ENCODE measurements around the gene RFNG.

RFNG gene

DNA sequence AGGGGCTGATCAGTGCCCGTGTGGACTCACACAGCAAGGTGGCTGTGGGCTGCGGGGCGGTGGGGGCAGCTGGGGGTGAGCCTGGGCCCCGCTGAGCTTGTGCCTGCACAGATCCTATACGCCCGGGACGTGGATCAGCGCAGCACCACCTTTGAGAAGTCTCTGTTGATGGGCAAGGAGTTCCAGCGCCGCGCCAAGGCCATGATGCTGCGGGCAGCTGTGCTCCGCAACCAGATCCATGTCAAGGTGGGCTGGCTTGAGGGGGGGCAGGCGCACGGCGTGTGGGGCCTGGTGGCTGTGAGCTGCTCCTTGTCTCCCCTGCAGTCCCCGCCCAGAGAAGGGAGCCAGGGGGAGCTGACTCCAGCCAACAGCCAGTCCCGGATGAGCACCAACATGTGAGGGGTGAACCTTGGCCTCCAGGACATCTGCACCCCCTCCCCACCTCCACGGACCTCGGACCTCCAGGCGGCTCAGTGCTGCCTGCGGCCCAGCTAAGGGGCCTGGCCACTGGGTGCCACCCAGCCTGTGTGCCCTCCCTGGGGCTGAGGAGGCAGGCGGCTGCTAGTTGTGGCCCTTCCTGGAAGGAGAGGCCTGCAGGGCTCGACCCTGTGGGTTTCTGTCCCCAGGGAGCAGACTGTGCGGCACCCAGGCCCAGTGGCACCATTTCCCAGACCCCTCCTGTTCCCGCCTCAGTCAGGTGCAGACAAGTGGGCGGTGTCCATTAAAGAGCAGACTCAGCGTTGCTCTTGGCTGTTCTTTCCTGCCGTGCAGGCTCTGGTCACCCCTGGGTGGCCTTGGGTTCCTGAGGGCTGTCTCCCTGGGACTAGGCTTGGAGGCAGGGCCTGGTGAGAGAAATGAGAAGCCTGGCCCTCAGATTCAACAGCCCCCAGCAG lies 5.4 kb upstream of the RFNG start:
- DNase-seq: no peak

GRCh38 chr17:82055965-82056728 lies 4.5 kb upstream of the RFNG start:
- DNase-seq: no peak

- DNase-seq: no peak
These were observed 3.7 kb upstream of the RFNG start for GRCh38 chr17:82055023-82055964.

DNA sequence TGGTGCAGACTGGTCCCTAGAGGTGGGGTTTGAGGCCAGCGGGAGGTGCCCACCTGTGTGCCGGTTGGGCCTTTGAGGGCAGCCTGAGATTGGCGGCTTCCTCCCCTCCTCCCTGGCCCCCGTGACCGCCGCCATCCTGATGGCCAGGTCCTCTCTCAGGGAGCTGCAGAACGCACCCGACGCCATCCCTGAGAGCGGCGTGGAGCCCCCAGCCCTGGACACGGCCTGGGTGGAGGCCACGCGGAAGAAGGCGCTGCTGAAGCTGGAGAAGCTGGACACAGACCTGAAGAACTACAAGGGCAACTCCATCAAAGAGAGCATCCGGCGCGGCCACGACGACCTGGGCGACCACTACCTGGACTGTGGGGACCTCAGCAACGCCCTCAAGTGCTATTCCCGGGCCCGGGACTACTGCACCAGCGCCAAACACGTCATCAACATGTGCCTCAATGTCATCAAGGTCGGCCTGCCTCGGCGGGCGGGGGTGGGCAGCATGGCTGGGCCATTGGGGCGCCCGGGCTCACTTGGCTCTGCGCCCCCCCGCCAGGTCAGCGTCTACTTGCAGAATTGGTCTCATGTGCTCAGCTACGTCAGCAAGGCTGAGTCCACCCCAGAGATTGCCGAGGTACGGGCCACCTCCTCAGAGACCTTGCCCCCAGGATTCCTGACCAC lies 2.9 kb upstream of the RFNG start:
- DNase-seq: no peak

- no peak for DNase-seq
These were observed 2.1 kb upstream of the RFNG start for GRCh38 chr17:82053556-82054263.

GRCh38 chr17:82053130-82053529 lies 1.5 kb upstream of the RFNG start:
- no peak for DNase-seq

DNA sequence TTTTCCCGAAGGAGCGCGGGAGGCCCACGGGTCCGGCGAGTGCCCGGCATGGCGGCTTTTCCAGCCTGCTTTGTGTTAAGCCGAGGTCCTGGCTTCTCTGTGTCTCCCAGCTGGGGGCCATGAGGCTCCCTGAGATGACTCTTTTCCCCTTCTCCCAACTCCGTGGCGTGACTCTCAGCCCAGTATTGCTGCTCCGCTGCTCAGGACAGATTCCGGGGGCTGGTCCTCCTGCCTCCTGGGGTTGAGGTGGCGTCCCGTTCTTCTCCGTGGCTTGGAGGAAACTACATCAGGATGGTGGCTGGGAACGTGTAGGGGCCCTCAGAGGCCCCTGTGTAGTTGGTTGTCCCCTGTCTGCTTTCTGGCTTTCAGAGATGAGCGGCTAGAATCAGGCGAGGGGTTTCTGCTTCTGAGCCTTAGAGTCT lies 1.0 kb upstream of the RFNG start:
- DNase-seq: no peak

DNA sequence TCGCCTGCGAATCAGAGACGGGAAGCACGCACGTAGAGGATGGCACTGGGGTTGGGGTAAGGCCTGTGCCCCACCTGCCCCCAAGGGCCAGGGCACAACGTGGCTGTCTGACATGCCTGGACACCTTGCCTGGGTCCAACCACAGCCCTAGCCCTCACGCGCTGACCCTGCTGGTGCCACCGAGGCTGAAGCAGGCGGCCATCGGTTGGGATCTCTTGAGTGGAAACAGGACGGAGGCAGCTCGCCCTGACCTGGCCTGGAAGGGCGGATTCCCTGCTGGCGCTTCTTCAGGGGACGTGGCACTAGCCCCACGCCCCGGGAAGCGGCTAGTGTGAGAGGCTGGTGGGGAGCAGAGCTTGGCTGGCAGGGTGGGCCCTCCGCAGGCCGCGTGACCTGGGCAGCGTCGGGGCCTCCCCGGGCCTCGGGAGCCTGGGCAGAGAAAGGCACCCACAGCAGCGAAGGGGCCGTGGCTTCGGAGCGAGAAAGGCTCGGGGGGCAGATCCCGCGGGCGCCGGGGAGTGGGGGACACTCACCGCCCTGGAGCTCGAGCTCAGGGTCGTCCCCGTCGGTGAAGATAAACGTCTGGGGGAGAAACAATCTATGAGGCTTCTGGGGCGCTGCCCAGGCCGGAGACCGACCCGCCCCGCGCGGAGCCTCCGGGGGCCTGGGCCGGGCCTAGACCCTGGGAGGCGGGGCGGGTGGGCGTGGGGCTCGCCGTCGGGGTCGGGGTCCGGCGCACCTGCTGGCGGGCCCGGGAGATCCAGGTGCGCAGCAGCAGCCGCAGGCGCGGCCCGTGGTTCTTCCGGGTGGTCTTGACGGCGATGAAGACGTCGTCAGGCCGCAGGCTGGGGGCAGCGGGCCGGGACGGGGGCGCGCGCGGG lies 610 bp downstream of the RFNG start:
- no peak for DNase-seq

- no peak for DNase-seq
These were observed 1.4 kb downstream of the RFNG start for GRCh38 chr17:82050152-82050760.

DNA sequence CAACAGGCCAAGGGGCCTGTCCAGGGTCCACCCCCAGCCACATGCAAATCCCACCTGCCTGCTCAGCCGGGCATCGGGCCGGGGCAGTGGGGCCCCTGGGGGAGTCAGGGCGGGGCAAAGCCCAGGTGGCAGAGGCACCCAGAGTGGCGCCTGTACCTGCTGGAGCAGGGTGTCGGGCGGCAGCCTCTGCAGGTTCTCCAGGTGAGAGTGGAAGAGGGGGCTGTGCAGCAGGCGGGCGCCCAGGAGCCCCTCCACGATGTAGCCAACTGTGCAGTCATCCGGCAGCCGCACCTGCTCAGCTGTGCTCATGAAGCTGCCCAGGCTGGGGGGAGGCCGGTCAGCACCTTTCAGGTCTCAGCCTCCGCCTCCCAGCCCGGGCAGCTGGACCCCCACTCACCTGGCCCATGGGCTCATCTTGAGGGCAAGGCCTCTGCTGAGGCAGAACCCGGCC lies 2.1 kb downstream of the RFNG start:
- no peak for DNase-seq

DNA sequence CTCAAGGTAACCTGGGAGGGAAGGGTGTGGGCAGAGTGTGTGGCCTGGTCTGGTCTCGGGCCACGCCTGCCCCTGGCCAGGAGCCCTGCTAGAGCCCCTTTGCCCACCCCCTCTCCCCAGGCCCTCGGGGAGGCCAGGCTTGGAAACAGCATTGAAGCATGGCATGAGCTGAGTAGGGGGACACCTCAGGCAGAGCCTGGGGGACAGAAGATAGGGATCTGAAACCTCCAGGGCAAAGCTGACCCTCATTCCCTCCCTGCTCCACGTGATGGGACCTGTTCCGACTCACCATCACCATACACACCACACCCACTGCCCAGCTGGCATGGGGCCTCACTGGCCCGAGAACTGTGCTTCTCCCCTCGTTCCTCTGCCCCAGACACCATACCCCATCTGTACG lies 2.5 kb downstream of the RFNG start:
- no peak for DNase-seq

GRCh38 chr17:82048571-82048971 lies 3.0 kb downstream of the RFNG start:
- DNase-seq: no peak

DNA sequence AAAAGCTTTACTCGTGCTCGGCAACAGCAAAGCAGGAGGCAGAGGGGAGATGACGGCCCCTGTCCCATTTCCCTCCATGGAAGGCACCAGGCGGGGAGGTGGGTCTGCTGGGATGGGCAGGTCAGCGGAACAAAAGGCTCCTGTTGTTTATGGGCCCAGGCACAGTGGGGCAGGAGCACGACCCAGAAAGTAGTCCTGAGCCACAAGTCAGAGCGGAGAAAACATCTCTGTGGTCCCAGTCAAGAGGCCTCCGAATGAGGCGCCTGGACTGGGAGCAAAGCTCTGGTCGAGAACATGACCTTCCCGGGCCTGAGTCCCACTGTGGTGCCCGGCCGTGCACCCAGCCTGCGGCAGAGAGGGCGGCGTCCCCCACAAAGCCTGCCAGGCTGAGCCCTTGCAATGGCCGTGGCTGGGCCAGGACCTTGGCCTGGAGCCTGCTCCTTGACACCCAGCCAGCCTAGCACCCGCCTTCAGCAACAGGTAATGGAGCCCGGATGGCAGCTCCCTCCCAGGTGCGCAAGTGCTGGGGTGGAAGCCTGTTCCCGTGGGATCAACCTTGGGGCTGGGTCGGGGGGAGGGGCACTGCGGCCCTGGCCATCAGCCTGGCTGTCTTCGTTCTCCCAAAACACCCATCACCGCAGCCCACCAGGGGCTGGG lies 3.6 kb downstream of the RFNG start:
- DNase-seq: no peak

DNA sequence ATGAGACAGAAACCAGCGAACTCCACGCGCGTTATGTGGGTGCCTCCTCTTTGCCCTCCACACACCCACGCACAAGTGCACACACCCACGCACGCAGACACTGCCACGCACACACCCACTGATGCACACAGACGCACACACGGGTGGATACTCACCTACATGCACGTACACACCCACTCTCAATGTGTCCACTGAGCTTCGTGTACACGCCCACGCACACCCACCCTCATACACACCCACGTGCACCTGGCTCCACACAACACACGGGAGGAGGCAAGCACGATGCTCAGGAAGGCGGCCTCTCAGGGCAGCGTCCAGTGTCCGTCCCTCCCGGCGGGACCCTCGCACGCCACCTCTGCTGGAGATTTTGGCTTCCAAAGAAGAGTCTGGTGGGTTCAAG lies 4.2 kb downstream of the RFNG start:
- DNase-seq: no peak

GRCh38 chr17:82046903-82047302 lies 4.7 kb downstream of the RFNG start:
- no peak for DNase-seq

- DNase-seq: no peak
These were observed 5.6 kb downstream of the RFNG start for GRCh38 chr17:82045936-82046484.

DNA sequence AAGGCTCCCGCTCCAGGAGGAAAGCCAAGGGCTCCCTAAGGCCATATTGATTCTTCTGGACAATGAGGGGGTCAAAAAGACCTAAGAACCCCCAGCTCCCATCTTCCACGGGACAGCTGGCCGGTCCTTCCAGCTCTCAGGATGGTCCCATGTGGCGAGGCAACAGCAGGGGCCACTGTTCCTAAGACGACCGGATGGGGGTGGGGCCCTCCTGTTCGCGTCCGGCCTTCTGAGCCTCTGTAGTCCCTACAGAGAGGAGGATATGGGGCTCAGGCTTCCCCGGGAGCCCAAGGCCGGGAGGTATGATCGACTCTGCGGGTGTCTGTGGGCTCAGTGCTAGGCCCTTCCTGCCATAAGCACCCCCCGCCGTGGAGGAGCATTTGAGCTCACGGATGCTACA lies 8.1 kb downstream of the RFNG start:
- no peak for DNase-seq

- no peak for DNase-seq
These were observed 9.0 kb downstream of the RFNG start for GRCh38 chr17:82042649-82043048.

DNA sequence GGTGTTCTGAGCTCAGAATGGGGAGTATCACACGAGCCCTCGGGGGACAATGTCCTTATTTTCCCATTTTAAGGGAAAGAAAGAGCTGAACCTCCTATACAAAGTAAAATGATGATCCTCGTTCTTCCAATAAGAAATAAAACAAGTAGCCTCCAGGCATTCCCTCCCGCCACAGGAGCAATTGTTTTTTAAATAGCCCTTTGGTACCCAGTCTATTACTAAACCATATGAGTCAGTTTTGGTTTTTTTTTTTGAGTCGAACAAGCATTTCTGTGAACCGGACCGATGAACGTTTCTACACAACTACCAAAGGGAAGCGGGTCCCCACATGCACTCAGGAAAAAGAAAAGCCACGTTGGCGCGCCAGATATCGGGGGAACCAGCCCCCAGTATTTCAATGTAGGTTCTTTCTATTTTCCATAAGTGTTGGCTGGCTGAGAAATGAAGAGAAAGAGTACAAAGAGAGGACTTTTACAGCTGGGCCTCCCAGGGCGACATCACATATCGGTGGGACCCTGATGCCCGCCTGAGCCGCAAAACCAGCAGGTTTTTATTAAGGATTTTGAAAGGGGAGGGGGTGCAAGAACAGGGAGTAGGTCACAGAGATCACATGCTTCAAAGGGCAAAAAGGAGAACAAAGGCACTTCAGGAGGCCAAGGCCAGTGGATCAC lies 10.3 kb downstream of the RFNG start:
- no peak for DNase-seq

Data from SHP77 (cell line).